Upper lobe of left lung (tissue), 4 donors: Measurements from ENCODE around the gene BTC.

Experiments used
- EP300 ChIP-seq, 4 donors: sonication (generic); formaldehyde crosslinking; IDR thresholded peaks; one replicate each; pipeline ENCODE4 v1.5.1; 2017; ENCODE audit warnings: antibody characterized with exemption in 4 of 4, control low read depth in 2 of 4
- POLR2AphosphoS5 ChIP-seq, 2 donors: sonication (generic); formaldehyde crosslinking; IDR thresholded peaks; one replicate each; pipeline ENCODE4 v1.5.1; 2017; ENCODE audit warnings: antibody characterized with exemption in 2 of 2
- TF ChIP-seq, protein P1 (sequence below), 6 experiments: fragments of 450-650 bp in 4 of 6; fragments of 200-600 bp in 2 of 6; sonication (generic) in 2 of 6; IDR thresholded peaks; one replicate each; pipeline ENCODE4 v1.5.1; 2016 to 2019; ENCODE audit warnings: antibody characterized with exemption in 6 of 6

DNA sequence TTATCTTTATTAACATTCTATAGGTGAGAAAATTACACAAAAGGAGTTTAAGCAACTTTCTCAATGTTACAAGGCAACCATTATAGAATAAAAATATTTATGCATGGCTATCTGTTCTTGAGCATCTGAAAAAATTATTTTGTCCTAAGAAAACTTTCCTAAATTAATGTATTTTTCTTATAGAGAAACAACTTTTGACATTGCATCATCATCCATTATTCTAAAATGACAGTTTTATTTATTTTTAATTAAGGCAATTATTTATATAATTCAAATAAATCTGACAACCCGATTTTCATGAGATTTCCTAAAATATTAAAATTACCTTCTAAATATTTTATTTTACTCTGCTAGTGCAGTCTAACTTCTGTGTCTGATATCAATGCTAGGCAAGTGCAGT, 4.8 kb downstream of the BTC start:
- TF ChIP-seq, protein P1, sequence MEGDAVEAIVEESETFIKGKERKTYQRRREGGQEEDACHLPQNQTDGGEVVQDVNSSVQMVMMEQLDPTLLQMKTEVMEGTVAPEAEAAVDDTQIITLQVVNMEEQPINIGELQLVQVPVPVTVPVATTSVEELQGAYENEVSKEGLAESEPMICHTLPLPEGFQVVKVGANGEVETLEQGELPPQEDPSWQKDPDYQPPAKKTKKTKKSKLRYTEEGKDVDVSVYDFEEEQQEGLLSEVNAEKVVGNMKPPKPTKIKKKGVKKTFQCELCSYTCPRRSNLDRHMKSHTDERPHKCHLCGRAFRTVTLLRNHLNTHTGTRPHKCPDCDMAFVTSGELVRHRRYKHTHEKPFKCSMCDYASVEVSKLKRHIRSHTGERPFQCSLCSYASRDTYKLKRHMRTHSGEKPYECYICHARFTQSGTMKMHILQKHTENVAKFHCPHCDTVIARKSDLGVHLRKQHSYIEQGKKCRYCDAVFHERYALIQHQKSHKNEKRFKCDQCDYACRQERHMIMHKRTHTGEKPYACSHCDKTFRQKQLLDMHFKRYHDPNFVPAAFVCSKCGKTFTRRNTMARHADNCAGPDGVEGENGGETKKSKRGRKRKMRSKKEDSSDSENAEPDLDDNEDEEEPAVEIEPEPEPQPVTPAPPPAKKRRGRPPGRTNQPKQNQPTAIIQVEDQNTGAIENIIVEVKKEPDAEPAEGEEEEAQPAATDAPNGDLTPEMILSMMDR (IDR thresholded peaks at IDR 0.05), result no peak
- TF ChIP-seq EP300 (IDR thresholded peaks at IDR 0.05) (no peak), POLR2AphosphoS5 (IDR thresholded peaks at IDR 0.05) (no peak)
